NCI-H345 treated with DMSO at 0.1 percent for 48 hours (cell line): ENCODE data around the gene PTPRK.
"Not testable (repeated sequence)": the region's sequence is repeated elsewhere in the genome, so short reads cannot be mapped to it uniquely, and the experiment has no call there.

ENCODE experiments used
- DNase-seq: peaks from one replicate; lab custom pipeline; 2025; ENCODE audit not compliant: unreplicated experiment; lab: John Stamatoyannopoulos, UW

The PTPRK gene

GRCh38 chr6:128046033-128046432 is 474.4 kb downstream of the PTPRK start:
- no peak for DNase-seq

DNA sequence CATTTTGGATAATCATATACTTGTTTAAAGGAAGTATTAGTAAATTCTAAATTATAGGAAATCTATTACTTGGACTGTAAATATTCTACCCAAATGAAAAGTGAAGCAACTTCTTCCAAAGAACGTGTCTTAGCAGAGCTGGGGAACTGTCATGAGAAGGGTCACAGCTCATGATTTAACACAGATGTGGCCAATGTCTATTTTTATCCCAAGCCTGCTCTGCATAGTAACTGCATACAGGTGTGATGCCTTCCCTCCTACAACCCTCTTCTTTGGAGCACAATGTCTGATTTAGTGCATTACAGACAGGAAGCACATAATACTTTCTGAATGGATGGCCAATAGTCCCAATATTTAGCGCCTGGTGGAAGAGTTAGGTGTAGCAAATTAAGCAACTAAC is 480.9 kb downstream of the PTPRK start:
- DNase-seq = no peak

DNA sequence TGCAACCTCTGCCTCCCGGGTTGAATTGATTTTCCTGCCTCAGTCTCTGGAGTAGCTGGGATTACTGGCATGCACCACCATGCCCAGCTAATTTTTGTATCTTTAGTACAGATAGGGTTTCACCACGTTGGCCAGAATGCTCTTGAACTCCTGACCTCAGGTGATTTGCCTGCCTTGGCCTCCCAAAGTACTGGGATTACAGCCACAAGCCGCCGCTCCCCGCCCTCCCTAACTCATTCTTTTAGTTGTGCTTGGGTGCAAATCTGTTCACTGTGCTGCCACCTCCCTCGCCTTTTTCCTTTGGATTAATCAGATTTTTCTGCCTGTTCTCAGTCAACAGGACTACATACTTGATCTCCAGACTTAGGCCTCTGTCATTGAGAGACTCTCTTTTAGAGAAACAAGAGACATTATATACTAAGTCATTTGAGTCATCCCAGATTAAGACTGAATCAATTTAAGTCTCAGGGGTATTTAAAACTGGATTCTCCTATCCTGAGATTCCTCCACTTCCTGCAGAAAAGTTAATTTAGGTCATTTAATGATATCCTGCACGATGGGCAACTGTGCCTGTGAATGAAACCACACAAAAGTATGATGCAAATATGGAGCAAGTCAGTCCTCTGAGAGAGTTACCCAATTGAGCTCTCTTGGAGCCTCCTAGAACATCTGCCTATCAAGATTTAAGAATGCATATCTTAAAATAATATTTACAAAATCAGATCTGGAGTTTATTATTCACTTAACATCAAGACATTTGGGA is 483.4 kb downstream of the PTPRK start:
- no peak for DNase-seq

DNA sequence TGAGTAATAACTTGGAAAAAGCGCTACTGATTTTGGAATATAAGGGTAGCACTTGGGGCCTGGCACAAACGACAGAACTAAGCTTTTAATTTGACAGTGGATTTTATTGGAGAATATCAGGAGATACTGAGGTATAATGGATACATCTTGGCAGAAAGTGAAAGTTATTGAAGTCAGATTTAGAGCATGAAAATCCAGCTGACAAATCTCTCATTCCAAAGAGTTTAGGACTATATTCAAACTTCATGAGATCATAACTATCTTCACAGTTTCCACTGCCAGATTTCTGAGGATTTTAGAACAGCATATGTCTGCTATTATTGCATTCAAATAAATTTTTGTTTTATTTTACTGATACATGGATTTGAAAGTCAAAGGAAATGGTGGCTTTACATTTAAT is 487.2 kb downstream of the PTPRK start:
- DNase-seq = no peak

GRCh38 chr6:128032042-128032441 is 488.4 kb downstream of the PTPRK start:
- DNase-seq = no peak

GRCh38 chr6:128029826-128030225 is 490.6 kb downstream of the PTPRK start:
- DNase-seq = no peak

DNA sequence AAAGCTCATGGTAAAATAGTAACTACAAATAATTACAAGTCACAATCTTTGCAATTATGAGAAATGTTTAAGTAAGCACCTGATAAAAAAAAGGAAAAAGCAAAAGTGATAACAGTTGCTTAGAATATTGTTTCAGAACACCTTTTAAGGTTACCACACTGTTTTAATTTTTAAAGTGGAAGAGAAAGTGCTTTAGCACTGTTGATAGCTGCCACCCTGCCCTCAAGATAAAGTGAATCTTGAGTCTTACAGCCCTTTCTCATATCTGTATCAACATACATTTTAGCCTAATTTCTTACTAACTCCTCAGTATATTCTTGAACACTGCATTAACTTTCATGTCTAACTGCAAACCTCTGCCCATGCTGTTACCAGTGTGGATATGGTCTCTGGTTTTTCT is 492.2 kb downstream of the PTPRK start:
- DNase-seq = no peak

GRCh38 chr6:128025478-128025877 is 494.9 kb downstream of the PTPRK start:
- DNase-seq = no peak

GRCh38 chr6:128024969-128025368 is 495.4 kb downstream of the PTPRK start:
- no peak for DNase-seq

DNA sequence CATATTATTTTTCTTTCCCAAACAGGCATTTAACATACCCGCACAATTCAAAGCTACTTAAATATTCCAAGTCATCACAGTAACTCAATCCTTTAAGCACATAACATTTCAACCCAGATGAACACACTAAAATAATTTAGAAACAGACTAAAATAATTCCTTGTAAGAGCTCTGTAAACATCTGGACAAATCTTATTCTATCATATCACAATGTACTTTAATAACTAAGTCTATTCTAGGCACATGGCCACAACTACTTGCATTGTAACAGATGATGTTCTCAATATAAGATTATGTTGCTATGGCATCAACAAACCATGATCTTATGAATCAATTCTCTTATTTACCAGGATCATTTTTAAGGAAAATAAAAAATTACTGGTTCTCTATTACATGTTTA is 496.4 kb downstream of the PTPRK start:
- no peak for DNase-seq

DNA sequence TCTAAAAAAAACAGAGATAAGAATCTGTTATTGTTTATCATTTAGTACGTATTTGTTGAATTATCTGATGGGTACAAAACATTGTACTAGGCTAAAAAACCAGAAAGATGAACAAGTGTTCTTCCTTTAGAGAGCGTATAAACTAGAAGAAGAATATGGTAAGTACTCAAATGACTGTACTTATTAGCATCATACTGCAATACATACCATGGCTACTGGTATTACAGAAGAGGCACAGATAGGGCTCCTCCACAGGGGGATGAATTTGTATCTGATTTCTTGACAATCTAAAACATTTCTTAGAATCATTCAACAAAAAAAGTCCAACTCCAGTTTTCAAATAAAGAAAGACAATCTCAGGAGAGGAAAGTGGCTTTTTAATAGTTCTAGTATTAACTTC is 501.6 kb downstream of the PTPRK start:
- no peak for DNase-seq

- DNase-seq = no peak
Observed at GRCh38 chr6:128017288-128017687, 503.1 kb downstream of the PTPRK start.

- DNase-seq = no peak
Observed at GRCh38 chr6:128007658-128008057, 512.7 kb downstream of the PTPRK start.

GRCh38 chr6:128005009-128005408 is 515.4 kb downstream of the PTPRK start:
- DNase-seq = no peak

DNA sequence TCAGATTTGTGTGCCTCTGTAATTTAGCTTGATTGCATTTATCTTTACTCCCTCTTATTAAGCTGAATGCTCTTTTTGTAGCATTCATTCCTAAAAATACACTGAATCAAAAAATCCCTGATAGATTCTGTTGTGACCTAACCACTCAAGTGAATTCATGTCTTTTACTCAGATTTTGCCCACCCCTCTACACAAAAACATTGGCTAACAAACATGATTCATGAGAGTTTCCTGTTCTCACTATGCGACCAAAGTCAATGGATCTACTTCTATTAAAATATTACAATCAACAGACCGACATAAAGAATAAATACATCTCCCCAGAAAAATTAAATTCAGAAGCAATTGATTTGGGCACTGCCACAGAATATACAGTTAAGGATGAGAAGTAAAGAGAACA is 520.0 kb downstream of the PTPRK start:
- no peak for DNase-seq

DNA sequence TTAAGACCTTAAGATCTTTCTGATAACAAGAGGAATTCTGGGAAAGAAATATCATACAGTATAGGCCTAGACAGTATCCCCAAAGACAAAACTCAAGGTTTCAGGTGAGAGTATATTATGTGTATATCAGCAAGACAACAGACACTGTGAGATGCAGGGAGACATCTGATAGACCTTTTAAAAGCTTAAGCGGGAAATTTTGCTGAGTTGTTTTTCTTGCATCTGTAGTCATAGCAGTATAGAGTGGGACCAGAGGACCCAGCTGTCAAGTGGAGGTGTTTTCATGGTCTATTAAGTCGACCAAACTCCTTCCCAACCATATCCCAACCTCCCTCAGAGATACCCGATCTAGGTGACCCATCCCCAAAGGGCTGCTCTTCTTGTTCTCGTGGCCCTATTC is 521.4 kb downstream of the PTPRK start:
- DNase-seq = no peak

DNA sequence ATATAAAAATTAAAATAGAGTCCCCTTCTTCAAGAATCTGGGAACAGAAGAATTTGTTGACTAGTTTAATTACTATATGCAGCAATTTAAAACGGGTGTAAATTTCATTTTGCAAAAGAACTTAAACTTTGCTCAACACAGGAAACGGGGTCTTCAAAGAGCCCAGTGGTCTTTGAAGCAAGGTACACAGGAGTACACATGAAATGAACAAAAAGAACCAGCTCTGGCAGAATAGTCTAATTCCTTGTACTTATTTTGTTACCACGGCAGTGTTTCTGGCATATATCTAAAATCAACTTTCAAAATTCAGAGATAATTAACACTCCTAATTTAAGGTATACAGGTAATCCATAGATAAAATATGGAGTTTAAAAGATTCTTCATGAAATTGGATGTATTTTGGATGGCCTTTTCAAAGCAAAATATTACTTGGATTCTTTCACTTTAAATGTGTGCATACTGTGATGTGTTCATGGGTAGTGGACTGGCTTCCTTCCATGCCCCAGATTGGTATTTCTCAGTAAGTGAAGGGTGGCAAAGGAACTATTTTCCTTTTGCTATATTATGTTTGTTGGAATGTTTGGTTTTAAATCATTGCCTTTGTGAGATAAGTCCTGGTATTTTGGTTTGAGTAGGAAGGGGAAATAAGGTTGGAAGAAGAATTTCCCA is 522.8 kb downstream of the PTPRK start:
- DNase-seq = no peak

DNA sequence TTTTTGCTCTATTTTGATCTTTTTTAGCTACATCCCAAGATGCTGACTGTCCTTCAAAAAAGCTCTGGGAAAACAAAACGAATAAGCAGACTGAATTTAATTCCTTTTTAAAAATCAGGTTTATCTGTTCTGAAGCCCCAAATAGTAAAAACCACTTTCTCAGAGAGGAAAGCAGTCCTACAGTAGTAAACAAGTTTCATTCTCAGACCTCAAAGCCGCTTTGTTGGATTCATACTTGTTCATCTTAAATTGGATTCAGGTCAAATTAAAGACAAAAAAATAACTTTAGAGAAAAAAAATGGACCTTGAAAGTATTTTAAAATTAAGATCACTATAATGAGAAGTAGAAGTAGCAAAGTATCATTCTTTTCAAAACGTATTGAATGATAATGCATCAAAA is 523.5 kb downstream of the PTPRK start:
- DNase-seq = no peak

DNA sequence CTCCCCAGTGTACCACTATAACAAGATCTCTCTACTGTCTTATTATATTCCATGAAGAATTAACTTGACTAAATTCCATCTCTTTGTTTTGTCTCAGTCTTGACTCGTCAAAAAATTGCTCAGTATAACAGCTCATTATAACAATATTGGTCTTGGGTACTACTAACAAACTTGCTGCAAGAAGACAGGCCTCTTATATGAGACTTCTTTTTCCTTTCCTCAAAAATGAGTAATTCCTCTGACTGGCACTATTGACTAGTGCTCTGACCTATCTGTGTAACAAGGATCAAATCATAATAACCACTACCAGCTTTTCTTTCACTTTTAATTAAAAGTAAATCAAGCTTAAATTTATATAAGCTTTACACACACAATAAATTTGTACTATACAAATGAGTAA is 528.3 kb downstream of the PTPRK start:
- DNase-seq = no peak

DNA sequence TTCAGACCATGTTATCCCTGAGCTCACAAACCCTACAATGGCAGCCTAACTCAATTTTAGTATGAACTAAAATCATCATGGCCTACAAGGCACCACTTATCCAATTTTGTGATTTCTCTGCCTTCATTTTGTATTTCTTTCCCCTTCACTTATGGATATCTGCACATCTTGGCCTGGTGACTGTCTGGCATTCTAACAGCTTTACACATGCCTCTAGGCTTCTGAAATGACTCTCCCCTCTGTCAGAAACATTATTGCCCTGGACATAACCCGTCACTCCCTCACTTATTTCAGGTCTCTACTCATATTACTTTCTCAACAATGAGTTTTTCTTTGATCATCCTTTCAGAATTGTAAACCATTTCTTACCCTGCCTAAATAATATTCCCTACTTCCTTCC is 530.3 kb downstream of the PTPRK start:
- no peak for DNase-seq

GRCh38 chr6:127980996-127981395 is 539.4 kb downstream of the PTPRK start:
- no peak for DNase-seq

- not testable (repeated sequence) for DNase-seq
Observed at GRCh38 chr6:127978185-127978584, 542.2 kb downstream of the PTPRK start.

DNA sequence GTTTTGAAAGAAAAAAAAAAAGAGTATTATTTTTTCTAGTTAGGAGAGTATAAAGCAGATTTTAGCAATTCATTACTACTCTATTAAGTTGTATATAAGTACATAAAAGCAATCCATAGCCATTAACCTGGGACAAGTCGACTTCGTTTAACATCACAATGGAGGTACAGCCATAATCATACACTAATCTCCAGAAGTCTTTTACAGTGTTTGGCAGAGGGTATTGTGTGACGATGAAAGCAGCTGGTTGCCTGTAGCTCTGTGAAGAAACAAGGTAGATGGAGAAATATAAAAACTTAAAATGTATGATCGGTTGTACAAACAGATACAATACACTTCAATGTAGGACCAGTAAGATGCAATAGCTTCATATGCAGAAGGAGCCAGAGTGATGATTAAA is 543.6 kb downstream of the PTPRK start:
- DNase-seq = no peak
